H1 (cell line): ENCODE data around the gene APOM.

Experiments used
- NRF1 ChIP-seq: IDR thresholded peaks from 2 replicates; pipeline ENCODE4 v1.6.1; 2011; ENCODE audit warnings: mild to moderate bottlenecking, low read depth, low read length, improper control_type of control experiment
- SP1 ChIP-seq: IDR thresholded peaks from 2 replicates; pipeline ENCODE4 v1.6.1; 2011; ENCODE audit warnings: low read depth, low read length
- TF ChIP-seq, protein P1 (sequence below): IDR thresholded peaks from 2 replicates; pipeline ENCODE4 v1.6.1; 2011; ENCODE audit warnings: low read depth, mild to moderate bottlenecking, low read length; ENCODE audit not compliant: insufficient read depth
- TF ChIP-seq, protein P2 (sequence below), 3 experiments: IDR thresholded peaks; 1 replicate in 2 of 3; 2 replicates in 1 of 3; pipeline versions ENCODE4 v1.5.1 to v1.6.1; 2011; ENCODE audit warnings: low read length in 3 of 3, mild to moderate bottlenecking in 3 of 3, inconsistent platforms in 2 of 3, low read depth in 1 of 3, moderate library complexity in 1 of 3; ENCODE audit not compliant: insufficient read depth in 1 of 3; ENCODE audit errors: control extremely low read depth in 1 of 3

DNA sequence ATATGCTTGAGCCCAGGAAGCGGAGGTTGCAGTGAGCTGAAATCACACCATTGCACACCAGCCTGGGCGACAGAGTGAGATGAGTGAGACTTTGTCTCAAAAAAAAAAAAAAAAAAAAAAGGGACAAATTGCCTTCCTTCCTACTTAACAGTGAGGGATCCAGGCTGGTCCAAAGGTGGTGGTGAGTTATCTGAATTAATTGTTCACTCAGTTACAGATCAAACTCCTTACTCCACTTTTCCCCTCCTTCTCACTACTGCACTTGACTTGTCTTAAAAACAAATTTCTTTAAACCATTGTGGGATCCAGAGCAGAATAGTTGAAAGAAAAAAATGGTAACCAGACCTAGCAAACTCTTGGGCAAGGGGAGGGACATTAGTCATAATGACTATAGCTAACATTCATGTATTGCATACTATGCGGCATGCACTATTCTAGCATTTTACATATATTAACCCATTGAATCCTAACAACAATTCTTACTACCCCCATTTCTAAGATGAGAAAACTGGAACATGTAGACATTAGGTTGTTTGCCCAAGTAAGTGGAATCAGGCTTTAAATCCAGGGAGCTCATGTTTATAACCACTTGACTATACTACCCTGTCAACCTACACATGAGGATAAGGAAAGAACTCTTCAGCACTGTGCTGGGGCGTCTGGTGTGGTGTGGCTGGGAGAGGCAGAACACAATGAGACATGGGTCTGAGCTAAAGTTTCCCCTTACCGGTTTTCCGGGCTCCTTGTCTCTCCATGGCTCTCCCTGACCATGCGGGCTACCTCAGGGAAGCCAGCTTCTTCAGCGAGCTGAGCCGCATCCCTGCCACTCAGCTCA, 7.6 kb downstream of the APOM start:
- TF ChIP-seq, protein P1, sequence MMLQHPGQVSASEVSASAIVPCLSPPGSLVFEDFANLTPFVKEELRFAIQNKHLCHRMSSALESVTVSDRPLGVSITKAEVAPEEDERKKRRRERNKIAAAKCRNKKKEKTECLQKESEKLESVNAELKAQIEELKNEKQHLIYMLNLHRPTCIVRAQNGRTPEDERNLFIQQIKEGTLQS: no peak
- TF ChIP-seq SP1 (no peak), NRF1 (no peak)
- TF ChIP-seq, protein P2, sequence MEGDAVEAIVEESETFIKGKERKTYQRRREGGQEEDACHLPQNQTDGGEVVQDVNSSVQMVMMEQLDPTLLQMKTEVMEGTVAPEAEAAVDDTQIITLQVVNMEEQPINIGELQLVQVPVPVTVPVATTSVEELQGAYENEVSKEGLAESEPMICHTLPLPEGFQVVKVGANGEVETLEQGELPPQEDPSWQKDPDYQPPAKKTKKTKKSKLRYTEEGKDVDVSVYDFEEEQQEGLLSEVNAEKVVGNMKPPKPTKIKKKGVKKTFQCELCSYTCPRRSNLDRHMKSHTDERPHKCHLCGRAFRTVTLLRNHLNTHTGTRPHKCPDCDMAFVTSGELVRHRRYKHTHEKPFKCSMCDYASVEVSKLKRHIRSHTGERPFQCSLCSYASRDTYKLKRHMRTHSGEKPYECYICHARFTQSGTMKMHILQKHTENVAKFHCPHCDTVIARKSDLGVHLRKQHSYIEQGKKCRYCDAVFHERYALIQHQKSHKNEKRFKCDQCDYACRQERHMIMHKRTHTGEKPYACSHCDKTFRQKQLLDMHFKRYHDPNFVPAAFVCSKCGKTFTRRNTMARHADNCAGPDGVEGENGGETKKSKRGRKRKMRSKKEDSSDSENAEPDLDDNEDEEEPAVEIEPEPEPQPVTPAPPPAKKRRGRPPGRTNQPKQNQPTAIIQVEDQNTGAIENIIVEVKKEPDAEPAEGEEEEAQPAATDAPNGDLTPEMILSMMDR (IDR thresholded peaks at IDR 0.05; ENCODE audit: control extremely low read depth in 1 of 3, insufficient read depth in 1 of 3, low read depth in 1 of 3, low read length in 3 of 3): no peak
